GM10248 (cell line): Measurements from ENCODE around the gene EFCAB7.

ENCODE experiments used
- CTCF ChIA-PET: fragments of 300-600 bp; sonication (Branson Sonifier 250); formaldehyde crosslinking; extraction: SDS; loops from one replicate; lab custom pipeline; 2021; ENCODE audit warnings: antibody characterized with exemption; lab: Yijun Ruan, JAX
- POLR2A ChIA-PET: fragments of 350-650 bp; sonication (Branson Sonifier 250); formaldehyde crosslinking; extraction: SDS; loops from one replicate; lab custom pipeline; 2020; ENCODE audit warnings: antibody characterized with exemption; lab: Yijun Ruan, JAX
- DNase-seq: peaks from one replicate; pipeline ENCODE4 v3.0.0; 2012; ENCODE audit errors: extremely low spot score
- CTCF ChIP-seq: IDR thresholded peaks from 2 replicates; pipeline ENCODE4 v1.5.1; 2012; ENCODE audit warnings: mild to moderate bottlenecking, low read depth; ENCODE audit errors: extremely low read depth, missing control alignments, control extremely low read depth

EFCAB7 gene

DNA sequence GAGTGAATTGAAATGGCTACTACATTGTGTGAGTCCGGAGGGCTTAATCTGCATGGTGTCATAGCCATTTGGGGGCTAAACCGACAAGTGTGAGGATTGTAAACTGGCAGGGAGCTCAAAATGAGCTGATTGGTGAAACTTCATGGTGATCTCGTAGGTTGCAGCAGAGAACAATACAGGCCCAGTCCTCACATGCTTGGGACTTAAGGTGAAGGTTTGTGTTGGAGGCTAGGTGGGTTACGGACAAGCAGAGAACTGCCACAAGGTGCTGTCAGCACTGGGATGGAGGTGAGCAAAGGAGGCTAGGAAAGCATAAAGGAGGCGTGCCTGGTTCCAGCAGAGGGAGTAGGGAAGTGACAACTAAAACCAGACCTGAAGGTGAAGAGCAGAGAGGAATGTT, 79.3 kb downstream of the EFCAB7 start:
- no peak for DNase-seq
- CTCF ChIA-PET: interaction anchor here (1.2 to 1.9 kb wide), 4 partner anchors 9 to 33 kb away, joined by 3 to 4 read pairs (median 4); partner anchors contain the start of gene PGM1
- POLR2A ChIA-PET: no interaction called here
- TF ChIP-seq CTCF: no peak

GRCh38 chr1:63603810-63604209, 80.5 kb downstream of the EFCAB7 start:
- no peak for DNase-seq
- ChIA-PET CTCF (interaction anchor here (1.9 kb wide), 1 partner anchor 11 kb away, joined by 4 read pairs; the partner anchor contains the start of gene PGM1), POLR2A (no interaction called here)
- no peak for TF ChIP-seq CTCF

DNA sequence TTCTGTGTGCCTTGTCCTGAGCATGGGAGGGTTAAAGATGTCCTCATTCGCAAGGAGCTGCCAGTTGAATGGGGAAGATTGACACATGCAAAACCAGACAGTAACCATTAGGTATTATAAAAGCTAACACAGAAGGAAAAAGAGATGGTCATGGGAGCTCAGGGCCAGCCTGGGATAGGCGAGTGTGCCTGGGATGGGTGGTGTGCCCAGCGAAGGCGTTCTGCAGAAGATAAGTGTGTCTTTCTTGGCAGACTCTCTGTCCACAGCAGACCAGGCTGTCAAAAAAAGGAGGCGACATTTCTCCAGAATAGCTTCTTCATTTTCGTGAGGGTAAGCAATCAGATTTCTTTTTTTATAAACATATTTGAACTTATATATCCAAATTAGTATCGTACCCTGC, 84.0 kb downstream of the EFCAB7 start:
- no peak for TF ChIP-seq CTCF
- ChIA-PET CTCF (interaction anchor here (1.3 kb wide), 1 partner anchor 32 kb away, joined by 4 read pairs; no protein-coding TSS in a partner anchor), POLR2A (no interaction called here)
- no peak for DNase-seq

DNA sequence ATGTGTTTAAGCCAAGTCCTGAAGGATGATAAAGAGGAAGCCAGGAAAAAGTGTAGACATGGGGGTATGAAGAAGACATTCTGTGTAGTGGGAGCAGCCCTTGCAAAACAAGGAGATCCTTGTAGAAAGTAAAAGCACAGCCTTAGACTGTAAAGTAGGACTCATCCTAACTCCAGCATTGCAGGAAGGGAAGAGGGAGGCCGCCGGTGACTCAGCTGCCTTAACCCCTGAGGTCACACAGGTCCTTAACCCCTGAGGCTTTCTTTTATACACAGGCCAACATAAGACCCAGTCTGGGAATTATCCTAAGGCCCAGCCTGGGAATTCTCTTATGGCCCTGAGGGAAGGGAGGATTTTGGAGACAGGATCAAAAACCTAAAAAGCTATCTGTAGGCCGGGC, 87.9 kb downstream of the EFCAB7 start:
- no peak for TF ChIP-seq CTCF
- CTCF ChIA-PET: interaction anchor here (1.2 to 1.9 kb wide), 2 partner anchors 526 to 635 kb away, joined by 4 to 6 read pairs; no protein-coding TSS in a partner anchor
- no peak for DNase-seq
- POLR2A ChIA-PET: no interaction called here

DNA sequence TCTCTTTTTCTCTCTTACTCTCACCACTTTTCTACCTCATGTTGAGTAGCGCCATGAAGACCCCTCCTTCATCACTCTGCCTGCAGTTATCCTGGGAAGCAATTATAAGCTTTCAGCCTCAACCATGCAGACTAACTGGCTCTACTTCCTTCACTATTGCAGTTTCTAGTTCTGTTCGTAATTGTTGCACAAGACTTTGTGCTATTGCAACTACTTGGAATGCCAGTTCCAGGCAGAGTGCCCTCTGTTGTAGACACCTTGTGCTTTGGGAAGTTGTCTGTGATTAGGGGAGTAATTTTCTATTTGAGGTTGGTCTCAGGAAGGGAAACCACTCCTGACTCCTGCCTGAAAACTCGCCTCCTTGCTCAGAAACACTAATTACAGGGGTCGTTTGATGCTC, 89.2 kb downstream of the EFCAB7 start:
- DNase-seq: no peak
- no peak for TF ChIP-seq CTCF
- ChIA-PET CTCF (no interaction called here), POLR2A (no interaction called here)

DNA sequence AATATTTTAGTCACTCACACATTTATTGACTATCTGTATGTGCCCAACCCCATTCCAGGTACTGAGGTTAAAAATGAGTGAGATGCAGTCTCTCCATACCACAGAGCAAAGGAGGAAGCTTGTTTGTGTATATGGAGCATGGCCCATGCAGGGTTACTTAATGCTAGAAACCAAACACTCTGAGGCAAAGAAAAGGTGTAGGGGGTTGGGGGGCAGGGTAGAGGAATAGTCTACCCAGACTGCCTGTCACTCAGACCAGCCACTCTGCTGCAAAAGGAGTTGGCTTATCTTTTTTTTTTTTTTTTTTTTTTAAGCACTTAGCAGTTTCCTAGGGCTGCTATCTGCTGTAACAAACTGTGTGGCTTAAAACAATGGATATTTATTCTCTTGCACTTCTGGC, 89.6 kb downstream of the EFCAB7 start:
- no peak for TF ChIP-seq CTCF
- POLR2A ChIA-PET: no interaction called here
- CTCF ChIA-PET: no interaction called here
- no peak for DNase-seq
